Measurements from ENCODE around the gene STXBP1. TPM values are rescaled to one million over a fixed set of nuclear protein-coding genes. Genes with fewer than 3 reads are reported as not detected.

Gene STXBP1
- total RNA-seq, 1 experiment from 2014 or later = 63.2 TPM

DNA sequence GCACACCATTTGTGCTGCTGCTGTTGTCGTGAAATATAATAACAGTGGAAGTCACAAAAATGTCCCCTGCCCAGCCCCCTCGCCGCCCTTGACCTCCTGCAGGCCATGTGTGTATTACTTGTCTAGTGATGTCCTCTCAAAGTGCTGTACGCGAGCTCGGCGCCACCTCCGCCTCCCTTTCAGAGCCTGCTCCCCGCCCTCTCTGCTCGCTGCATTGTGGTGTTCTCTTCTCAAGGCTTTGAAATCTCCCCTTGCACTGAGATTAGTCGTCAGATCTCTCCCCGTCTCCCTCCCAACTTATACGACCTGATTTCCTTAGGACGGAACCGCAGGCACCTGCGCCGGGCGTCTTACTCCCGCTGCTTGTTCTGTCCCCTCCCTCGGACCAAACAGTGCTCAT lies 80.0 kb downstream of the STXBP1 start:
- DNase-seq (ENCODE audit: low spot score) = no peak

GRCh38 chr9:127693143-127693542 lies 81.1 kb downstream of the STXBP1 start:
- no peak for DNase-seq (ENCODE audit: low spot score)

DNA sequence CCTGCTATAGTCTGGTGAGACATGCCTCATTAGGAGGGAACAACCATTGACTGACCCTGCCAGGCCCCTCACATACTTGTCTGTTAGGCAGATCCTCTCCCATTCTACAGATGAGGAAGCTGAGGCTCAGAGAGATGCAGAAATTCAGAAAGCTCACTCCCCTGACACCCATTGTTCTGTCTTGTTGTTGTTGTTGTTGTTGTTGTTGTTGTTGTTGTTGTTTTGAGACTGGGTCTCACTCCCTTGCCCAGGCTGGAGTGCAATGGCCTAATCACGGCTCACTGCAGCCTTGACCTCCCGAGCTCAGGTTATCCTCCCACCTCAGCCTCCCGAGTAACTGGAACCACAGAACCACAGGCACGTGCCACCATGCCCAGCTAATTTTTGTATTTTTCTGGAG lies 81.6 kb downstream of the STXBP1 start:
- DNase-seq (ENCODE audit: low spot score) = no peak

DNA sequence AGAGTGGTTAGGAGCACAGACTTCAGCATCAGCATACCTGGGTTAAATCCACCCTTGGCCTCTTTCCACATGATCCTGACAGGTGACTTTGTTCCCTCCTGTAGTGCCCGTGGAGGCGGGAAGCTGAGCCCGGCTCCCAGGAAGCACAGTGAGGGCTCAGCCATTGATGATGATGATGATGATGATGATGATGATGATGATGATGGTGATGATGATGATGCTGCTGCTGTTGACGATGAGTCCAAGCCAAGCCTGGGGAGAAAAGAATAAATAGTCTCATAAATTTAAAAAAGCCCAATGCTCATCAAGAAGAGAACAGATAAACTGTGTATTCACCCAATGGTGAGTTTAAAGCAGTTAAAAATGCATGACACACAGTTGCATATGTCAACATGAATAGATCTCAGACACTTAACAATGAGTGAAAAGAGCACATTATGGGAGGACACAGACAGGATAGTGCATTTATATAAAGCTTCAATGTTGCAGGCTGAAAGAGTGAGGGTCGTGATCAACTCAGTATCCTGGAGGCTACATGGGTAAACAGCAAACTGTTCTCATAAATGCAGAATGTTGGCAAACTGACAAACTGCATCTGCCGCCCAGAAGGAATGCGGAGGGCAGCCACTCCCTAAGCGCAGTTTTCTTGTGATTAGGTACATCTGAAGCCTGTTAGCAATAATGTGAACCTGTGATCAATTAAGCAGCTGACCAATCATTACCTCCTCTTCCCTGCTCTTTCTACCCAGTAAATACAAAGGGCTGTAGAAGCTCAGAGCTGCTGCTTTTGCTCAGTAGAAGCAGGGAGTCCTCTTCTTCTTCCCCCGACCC lies 83.0 kb downstream of the STXBP1 start:
- DNase-seq (ENCODE audit: low spot score) = no peak

DNA sequence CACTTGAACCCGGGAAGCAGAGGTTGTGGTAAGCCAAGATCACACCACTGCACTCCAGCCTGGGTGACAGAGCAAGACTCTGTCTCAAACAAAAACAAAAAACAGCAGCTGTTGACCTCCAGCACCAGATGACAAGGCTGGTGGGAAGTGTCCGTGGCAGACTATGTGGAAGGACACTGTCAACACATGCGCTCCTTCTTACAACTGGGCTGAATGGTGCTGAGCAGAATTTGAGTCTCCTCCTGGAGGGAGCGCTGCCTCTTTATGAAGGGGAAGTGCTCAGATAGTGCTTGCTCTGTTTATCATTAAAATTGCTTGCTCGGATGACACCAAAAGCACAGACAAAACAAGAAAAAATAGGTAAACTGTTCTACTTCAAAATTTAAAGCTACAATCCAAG lies 85.5 kb downstream of the STXBP1 start:
- DNase-seq (ENCODE audit: low spot score) = no peak

- no peak for DNase-seq (ENCODE audit: low spot score)
Observed at GRCh38 chr9:127698386-127698785, 86.3 kb downstream of the STXBP1 start.

DNA sequence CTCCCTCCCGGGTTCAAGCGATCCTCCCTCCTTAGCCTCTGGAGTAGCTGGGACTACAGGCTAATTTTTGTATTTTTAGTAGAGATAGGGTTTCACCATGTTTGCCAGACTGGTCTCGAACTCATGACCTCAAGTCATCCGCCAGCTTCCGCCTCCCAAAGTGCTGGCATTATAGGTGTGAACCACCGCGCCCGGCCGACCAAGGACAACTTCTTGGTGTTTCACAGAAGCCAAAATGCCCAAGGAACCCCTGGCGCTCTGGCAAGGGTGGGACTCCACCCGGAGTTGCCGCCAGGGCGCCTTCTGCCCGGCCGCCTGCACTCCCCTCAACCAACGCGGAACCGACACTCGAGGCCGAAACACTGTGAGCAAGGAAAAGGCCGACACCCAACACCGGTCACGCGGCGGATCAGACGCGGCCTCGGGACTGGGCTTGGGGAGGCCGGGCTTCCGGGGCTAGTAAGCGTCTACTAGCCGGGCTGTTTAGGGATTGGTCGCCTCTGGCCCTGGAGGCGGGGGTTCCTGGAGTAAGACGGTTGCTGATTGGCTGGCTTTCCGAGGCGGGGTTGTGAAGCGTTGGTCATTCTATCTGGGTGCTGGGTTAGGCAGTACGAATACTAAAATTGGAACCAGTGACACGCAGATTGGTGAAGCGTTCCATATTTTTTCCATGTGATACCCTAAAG lies 87.1 kb downstream of the STXBP1 start:
- DNase-seq (ENCODE audit: low spot score) = no peak

GRCh38 chr9:127700140-127700539 lies 88.1 kb downstream of the STXBP1 start:
- DNase-seq (ENCODE audit: low spot score) = no peak

DNA sequence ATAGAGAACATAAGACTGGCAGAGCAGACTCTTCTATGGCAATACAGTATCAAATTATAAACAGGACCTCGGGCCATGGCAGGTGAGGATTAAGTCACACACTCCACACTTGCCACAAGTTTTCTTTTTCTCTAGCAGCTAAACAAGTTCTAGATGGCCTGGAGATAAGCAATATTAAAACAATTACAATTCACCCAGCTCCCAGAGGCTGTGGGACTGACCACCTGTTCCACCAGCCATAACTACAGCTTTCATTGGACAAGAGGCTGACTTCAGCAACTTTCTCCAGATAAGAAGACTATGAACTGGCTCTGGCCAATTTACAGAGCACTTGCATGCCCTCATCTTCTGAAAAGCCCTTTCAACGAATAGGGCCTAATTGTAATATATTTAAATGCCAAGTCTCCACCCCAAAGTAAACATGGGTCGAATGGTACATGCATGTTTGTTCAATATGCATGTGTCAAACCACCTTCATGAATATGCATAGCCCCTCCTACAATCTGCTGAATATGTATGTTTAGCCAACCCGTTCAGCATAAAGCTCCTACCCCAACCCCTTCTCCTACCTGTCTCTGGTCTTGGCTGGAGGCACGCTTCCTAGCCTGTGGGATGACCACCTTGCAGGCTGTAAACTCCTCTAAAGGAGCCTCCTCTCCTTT lies 88.6 kb downstream of the STXBP1 start:
- DNase-seq (ENCODE audit: low spot score) = no peak

- DNase-seq (ENCODE audit: low spot score) = no peak
Observed at GRCh38 chr9:127703289-127703946, 91.3 kb downstream of the STXBP1 start.

- DNase-seq (ENCODE audit: low spot score) = no peak
Observed at GRCh38 chr9:127705577-127706379, 93.7 kb downstream of the STXBP1 start.

GRCh38 chr9:127706836-127707241 lies 94.8 kb downstream of the STXBP1 start, which contains the start of gene CFAP157:
Gene CFAP157 (plus strand): TSS chr9:127706988. CDS start chr9:127707032, 44 bp downstream.
- no peak for DNase-seq (ENCODE audit: low spot score)

GRCh38 chr9:127707766-127708165 lies 95.7 kb downstream of the STXBP1 start:
- peak; percentile 40 for DNase-seq (ENCODE audit: low spot score)

GRCh38 chr9:127708952-127709587 lies 97.0 kb downstream of the STXBP1 start:
- no peak for DNase-seq (ENCODE audit: low spot score)

- DNase-seq (ENCODE audit: low spot score) = no peak
Observed at GRCh38 chr9:127710204-127710783, 98.2 kb downstream of the STXBP1 start.

GRCh38 chr9:127711226-127711701 lies 99.2 kb downstream of the STXBP1 start:
- no peak for DNase-seq (ENCODE audit: low spot score)

GRCh38 chr9:127711831-127712274 lies 99.8 kb downstream of the STXBP1 start:
- DNase-seq (ENCODE audit: low spot score) = no peak

- DNase-seq (ENCODE audit: low spot score) = no peak
Observed at GRCh38 chr9:127712371-127712770, 100.3 kb downstream of the STXBP1 start.

GRCh38 chr9:127712867-127713266 lies 100.8 kb downstream of the STXBP1 start:
- no peak for DNase-seq (ENCODE audit: low spot score)
